IPS-18c (cell line): ENCODE results near the gene GRID1.

Experiments
- H3K4me3 ChIP-seq: 2 replicates; pipeline ENCODE4 v1.7.0; 2013; ENCODE audit warnings: low read depth, mild to moderate bottlenecking, low read length, moderate library complexity; ENCODE audit not compliant: insufficient read depth
- H3K9me3 ChIP-seq: one replicate; pipeline ENCODE4 v1.6.1; 2013; ENCODE audit warnings: mild to moderate bottlenecking, low read length, moderate library complexity; ENCODE audit not compliant: control insufficient read depth, insufficient read depth

The GRID1 gene

DNA sequence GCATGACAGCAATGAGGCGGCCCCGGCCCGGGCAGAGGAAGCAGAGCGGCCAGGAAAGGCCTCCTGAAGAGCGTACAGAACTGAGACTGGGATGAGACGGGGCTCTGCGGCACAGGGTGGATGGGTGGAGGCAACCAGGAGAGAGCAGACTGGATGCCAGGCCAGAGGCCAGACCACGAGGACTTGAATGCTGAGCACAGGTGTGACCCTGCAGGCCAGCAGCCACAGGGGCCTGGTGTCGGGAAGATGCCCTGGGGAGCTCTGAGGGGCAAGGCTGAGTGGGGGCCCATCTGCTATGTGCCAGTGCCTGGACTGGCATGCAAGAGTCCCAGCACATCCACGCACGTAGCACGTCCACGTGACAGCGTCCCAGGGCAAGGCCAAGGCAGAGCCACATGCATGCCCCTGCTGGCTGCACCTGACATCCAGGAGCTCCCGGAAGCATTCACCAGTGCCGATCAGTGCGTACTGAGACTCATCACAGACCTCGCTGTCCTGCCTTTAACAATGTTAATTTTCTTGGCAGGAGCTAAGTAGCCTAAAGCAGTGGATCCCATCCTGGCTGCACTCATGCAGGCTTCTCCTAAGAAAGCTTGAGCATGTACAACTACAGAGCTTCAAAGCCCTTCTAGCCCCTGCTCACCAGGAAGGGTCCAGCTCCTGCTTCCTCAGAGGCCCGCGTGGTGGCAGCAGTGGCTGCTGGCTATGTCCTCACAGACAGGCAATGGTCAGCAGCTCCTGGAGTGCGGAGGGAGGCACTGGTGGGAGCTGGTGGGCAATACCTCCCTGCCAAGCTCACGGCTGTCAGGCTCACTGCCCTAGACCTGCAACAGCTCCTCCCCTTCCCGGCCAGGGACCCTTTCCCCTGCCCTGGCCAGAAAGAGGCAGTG is 18.0 kb downstream of the GRID1 start:
- Histone ChIP-seq H3K9me3 (no peaks in the 10 kb centered on the region), H3K4me3 (no peak overlapping the region)

DNA sequence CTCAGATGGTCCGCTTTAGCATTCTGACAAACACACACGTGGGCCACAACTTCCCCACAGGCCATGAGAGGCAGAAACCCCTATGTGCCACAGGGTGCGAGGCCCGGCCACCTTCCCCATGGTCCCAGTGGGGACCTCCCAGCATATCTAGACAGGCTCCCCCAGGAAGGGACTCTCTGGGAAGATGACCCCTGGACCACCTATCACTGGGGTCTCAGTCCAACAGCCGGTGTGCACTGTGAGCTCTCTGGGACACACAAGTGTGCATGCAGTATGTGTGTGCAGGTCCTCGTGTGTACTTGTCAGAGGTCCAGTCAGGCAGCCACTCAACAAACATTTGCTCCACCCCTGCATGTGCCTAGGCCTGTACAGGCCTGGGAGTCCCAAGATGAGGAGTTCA is 18.7 kb downstream of the GRID1 start:
- no peaks in the 10 kb centered on the region for H3K9me3 ChIP-seq
- H3K4me3 ChIP-seq, result no peak overlapping the region

DNA sequence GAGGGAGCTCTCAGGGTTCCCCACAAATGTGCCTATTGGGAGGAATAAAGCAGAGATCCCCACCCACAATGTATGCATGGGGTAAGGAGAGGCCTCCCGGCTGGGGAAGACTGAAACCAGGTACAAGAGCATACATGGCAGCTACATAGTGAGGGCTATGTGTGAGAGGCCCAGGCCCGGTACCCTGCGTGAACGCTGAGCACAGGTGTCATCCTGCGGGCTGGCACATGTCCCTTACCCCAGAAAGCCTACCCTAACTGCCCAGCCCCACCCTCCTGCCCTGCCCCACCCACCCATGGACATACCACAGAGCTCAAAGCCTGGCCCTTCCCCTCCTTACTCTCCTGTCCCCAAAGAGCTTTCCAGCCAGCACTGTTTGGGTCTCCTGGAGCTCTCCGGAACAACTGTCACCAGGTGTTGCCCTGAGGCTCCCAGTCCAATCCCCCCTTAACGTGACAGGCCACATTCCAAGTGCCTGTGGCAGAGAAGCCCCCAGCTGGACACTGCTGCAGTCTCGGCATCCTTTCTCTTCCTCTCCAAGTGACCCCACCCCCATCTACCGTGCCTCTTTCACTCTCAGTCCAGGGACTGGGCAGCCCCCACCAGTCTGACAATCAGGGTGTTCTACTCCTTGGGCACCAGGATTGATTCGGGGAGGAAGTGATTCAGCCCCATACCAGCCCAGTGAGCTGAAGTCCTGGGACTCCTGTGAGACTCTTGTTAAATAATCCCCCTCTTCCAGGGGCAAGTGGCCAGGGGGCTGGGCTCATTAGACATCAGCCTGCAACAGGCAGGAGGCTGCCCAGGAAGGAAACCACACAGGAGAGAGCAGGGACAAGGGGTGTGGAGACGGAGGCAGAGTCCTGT is 19.6 kb downstream of the GRID1 start:
- Histone ChIP-seq H3K9me3 (peaks cover 2% of the 10 kb centered on the region), H3K4me3 (no peak overlapping the region)

DNA sequence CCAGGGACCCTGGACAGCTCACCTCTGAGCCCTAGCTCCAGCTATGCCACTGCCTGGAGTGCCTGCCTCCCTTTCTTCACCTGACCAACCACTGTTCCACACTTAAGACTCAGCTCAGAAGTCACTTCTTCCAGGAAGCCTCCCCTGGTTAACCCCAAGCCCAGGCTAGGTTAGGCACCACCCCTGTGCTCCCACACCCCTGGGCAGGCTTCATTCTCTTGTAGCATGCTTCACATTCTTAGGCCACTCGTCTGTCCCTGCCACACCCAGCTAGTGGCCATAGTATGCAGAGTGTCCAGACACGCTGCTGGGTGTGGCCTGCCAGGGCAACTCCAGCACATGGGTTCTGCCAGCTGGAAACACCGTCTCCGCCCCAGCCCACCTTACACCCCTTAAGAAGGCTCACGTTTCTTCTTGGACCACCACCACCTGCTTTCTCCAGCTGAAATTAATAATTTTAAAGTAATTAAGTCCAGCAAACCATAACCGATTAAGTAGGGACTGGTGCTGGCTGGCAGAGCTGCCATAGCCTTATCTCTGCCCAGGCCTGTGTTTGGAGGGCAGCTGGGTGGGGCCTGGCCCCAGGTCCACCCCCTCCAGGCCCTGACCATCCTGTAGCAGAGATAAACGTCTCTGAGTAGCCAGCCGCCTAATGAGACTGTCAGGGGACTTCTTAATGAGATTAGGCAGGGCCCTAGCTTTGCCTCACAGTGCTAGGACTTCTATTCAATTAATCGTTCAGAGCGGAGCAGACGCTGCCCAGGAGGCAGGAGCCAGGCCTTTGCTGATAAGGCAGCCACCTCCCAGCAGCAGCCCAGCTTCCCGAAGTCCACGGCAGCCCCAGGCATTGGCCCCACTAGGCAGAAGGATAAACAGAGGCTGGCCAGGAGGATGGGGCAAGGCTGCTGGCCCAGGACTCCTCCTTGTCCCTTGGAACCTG is 20.5 kb downstream of the GRID1 start:
- peaks cover 2% of the 10 kb centered on the region for H3K9me3 ChIP-seq
- no peak overlapping the region for H3K4me3 ChIP-seq

DNA sequence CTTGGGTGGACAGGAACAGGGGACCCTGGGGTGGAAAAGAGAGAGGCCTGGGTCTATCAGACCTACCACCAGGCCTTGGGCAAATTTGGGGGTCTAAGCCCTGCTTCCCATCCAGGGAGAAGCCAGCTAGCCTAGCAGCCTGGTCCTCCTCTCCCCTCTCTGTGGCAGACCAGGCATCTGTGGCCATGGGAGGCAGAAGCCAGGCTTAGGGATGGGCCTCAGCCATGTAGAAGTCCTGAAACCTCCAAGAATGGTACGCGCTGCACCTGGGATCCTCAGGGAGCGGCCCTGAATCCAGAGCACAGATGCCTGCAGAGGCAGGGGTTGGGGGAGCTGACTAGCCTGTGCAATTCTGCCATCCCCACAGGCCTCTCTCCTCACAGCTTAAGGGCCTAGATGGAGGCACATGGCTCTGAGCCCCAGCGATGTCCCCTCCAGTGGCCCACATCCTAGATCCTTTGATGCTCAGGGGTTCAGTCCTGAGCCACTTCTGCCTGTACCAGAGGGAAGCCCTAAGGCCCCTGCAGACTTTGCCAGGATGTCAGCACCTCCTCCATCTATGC is 21.2 kb downstream of the GRID1 start:
- H3K4me3 ChIP-seq, result no peak overlapping the region
- H3K9me3 ChIP-seq, result peaks cover 2% of the 10 kb centered on the region

DNA sequence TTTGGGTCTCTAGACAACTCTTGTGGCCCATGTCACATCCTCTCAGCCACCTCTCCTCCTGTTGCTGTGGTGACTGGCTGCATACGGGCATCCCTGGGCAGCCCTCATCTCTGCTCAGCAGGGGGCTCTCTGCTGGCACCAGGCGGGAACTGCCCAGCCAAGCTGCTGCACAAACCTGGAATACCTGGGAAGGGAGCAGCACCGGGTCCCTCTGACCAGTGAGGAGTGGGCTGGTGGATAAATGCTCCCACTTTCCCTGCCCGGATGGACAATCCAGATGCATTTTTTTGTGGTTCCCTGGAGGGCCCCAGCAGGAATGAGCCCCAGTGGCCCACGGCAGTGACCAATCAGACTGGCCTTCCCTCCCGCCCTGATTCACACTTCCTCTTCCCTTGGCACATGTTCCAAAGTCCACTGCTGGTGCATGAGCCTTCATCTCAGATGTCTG is 21.9 kb downstream of the GRID1 start:
- no peak overlapping the region for H3K4me3 ChIP-seq
- H3K9me3 ChIP-seq, result peaks cover 2% of the 10 kb centered on the region

DNA sequence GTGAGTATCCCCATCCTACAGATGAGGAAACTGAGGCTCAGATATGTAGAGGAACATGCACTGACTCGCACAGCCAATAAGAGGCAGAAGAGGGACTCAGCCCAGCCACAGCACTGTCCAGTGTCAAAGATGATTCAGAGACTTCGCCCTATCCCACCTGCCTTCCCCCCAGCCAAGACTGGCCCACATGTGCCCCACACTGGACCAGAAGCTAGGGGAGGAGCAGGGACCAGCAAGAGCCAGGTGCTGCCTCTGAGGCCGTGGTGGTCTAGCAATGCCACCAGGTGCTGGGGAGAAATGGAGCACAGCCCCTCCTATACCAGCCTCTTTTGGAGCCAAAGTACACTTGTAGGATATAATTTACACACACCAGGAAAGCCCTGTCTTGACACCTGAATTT is 22.3 kb downstream of the GRID1 start:
- Histone ChIP-seq H3K9me3 (peaks cover 2% of the 10 kb centered on the region), H3K4me3 (no peak overlapping the region)

DNA sequence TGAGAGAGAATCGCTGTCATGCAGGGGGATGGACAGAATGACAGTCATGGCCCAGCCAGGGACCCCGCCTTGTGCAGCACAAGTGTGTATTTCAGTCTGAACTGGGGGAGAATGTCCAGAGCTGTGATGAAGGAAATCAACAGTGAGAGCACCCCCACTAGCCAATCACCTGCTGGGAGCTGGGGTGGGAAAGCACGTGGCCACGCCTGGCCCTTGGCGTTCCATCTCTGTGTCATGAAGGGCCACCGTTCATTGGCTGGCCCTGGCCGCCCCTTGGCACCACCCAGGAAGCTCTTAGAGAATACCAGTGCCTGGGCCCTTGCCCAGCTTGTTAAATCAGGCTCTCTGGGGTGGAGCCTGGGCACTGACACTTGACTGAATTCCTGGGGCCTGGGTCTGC is 22.8 kb downstream of the GRID1 start:
- Histone ChIP-seq H3K4me3 (no peak overlapping the region), H3K9me3 (peaks cover 2% of the 10 kb centered on the region)

DNA sequence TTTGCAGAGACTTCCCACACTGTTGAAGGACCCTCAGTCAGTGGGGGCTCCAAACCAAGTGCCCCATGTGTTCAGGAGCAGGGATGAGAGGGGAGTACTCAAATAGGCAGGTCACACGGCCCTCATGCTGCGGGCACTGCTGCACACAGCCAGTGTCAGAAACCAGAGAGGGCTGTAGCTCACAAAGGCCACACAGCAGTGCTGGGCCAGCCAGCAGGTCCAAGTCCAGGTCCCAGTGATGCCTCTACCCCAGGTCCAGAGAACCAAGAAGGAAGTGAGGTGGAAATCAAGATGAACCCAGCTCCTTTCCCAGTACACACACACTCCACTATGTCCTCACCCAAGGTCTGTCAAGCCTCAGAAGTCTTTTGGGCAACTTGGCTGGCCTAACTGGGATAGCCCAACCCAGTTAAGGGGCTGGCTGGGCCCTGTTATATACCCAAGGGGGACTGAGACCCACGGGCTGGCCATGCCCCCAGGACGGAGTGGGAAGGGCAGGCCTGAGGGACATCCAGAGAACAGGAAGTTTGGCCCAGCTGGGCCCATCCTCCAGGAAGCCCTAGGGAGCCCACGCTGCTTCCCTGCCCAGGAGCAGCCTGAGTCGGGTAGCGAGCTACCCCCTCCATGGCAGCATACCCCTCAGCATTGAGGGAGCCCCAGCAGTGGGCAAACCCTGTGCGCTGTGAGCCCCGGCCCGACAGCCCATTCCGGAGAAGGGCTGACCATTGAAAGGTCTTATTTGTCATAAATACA is 24.3 kb downstream of the GRID1 start:
- peaks cover 2% of the 10 kb centered on the region for H3K9me3 ChIP-seq
- H3K4me3 ChIP-seq, result no peak overlapping the region

DNA sequence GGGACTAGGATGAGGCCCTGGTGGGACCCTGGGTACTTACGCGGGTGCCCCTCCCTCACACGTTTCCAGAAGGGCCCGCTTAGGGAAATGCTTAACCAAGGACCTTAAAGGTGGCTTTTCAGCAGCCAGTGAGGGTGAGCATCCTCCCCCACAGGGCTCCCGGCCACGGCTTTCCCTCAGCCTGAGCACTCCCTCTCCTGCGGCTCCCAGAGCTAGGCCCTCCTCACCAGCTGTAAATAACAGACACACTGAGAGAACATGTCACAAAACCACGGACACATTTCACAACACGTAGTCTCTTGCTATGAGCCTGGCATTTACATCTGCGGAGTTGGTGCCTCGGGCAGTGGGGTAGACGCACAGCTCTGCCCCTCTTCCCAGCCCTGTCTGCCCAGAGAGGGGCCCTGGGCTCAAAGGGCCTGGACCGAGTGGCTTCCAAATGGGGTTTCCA is 25.2 kb downstream of the GRID1 start:
- Histone ChIP-seq H3K9me3 (peaks cover 2% of the 10 kb centered on the region), H3K4me3 (no peak overlapping the region; the same call in 1 of the 2 replicates)

DNA sequence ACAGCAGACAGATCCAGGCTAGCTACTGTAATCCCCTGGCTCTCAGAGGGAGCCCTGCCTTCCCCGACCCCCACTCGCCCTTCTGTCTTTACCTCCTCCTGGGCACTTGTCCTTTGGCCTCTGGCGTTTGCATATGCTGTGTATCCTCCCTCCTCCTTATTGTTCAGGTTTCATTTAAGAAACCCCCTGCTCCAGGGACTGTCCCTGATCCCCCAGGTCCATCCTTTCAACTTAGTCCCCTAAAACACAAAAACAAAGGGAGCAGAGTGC is 25.7 kb downstream of the GRID1 start:
- peaks cover 2% of the 10 kb centered on the region for H3K9me3 ChIP-seq
- no peak overlapping the region for H3K4me3 ChIP-seq

DNA sequence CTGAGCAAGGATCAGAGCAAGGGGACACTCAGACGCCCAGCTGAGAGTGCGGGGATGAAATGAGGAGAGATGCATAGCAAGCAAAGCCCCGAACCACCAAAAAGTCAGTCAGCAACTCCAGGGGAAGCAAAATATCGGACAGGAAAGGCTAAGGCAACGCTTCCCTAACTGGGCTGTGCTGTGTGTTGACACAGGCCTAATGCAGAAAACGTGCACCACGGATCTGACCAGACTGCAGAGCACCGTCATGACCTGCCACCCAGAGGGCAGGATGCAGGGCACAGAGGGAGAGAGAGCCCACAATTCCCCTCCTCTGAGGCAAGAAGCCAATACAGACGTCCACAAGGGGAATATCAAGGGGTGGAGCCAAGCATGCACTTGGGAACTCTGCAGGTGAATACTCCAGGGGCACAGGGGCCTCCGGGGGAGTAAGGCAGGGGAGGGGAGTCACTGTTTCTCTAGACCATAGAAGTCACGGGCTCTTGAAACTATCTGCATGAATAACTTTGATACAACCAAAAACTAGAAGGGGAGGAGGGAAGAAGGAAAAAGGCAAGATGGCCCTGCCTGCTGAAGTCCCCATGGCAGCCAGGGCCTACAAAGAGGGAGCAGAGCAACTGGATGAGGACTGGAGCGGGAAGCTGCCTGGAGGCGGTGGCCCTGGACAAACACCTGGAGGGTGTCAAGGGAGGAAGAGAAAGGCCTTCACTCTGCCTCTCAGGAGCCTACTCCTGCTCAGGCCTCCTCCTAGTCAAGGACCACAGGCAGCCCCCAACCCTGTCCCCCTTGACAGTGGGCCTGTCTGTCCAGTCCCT is 26.2 kb downstream of the GRID1 start:
- Histone ChIP-seq H3K9me3 (peaks cover 2% of the 10 kb centered on the region), H3K4me3 (no peak overlapping the region)

DNA sequence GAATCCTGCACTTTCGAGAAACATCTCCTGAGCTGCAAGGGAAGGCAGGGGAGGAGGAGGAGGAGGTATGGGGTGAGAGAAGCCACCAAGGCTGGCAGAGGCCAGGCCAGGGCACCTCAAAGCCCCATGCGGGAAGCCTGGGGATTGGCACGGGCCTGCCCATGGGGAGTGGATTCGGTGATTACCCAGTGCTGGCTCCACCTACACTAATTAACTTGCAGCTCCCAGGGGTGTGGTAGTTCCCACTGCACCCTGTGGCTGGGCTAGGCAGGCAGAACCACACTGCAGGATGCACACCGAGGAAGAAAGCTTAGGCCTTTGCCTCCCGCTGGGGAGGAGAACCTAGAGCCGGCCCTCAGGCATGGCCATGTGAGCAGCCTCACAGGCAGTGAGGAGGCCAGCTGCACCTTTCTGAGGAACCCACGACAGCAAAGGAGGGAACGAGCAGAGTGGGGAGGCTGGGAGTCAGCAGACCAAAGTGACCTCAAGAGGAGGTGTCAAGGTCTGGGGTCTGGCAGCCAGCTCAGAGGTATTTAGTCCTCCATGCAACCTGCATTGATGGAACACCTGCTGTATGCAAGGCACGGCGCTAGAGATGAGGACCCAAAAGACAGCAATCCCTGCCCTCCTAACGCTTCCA is 27.2 kb downstream of the GRID1 start:
- H3K4me3 ChIP-seq, result no peak overlapping the region
- peaks cover 2% of the 10 kb centered on the region for H3K9me3 ChIP-seq

DNA sequence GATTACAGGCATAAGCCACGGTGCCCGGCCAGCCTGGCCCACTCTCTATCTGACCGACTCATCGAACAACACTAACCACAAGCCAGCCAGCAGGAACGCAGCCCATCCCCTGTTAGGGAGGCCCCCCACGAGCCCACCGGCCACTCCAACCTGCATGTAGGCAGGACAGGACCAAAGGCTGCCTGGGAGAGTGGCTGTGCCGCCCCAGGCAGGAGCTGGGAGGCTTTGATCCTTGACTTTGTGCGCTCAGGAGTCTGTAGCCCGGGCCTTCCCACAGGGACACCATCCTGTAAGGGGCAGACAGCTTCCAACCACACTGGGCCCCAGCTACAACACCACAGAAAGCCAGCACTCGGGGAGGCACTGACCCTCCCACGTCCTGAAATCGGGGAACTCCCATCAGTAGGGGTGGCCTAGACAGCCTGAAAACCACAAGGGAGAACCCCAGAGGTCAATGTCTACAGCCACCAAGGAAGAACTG is 29.4 kb downstream of the GRID1 start:
- no peak overlapping the region for H3K4me3 ChIP-seq

DNA sequence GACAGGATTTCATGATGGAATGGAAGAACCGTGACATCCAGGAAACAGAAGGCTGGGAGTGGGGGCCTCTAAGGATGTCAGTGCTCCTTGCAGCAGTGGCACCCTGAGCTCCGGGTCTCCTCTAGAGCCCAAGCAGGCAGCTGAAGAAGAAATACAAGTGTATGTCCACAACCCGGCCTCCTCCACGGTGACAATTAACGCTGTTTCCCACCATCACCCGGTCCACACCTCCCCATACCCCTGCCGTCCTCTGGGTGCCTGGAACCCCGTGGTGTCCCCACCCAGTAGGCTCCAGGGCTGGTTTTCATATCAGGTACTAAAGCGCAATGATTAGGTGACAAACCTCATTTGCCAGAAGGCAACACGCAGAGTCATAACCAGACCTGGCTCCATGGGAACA is 30.3 kb downstream of the GRID1 start:
- H3K4me3 ChIP-seq, result no peak overlapping the region
- H3K9me3 ChIP-seq, result no peaks in the 10 kb centered on the region

More for the DNA sequence above, 29.4 kb downstream of the GRID1 start:
- no peaks in the 10 kb centered on the region for H3K9me3 ChIP-seq
